Lower lobe of right lung (tissue), 2 donors: ENCODE results near the gene CRYGA. TPM values are rescaled to one million over a fixed set of nuclear protein-coding genes. Genes with fewer than 3 reads are reported as not detected.

ENCODE experiments used
- ATAC-seq, 2 donors: fragments of 200-7000 bp; cut with Tn5 transposase; one replicate each; pipeline ENCODE4 v1.9.1; 2020 to 2022; ENCODE audit warnings: mild to moderate bottlenecking in 2 of 2, moderate library complexity in 2 of 2
- DNase-seq: peaks from one replicate; pipeline ENCODE4 v3.0.0-alpha.2; 2020
- H3K27ac ChIP-seq: fragments of 200-600 bp; one replicate; pipeline ENCODE4 v1.8.0; 2022
- H3K27me3 ChIP-seq: fragments of 200-600 bp; one replicate; pipeline ENCODE4 v1.8.0; 2022; ENCODE audit warnings: low read depth
- H3K36me3 ChIP-seq: fragments of 200-600 bp; one replicate; pipeline ENCODE4 v1.8.0; 2022; ENCODE audit warnings: mild to moderate bottlenecking
- H3K4me1 ChIP-seq: fragments of 200-600 bp; one replicate; pipeline ENCODE4 v1.8.0; 2022
- H3K4me3 ChIP-seq: fragments of 200-600 bp; one replicate; pipeline ENCODE4 v1.8.0; 2022; ENCODE audit warnings: mild to moderate bottlenecking
- H3K9me3 ChIP-seq: fragments of 200-600 bp; one replicate; pipeline ENCODE4 v1.8.0; 2022
- intact Hi-C: fragments of 100-400 bp; cut with DNase I; formaldehyde crosslinking; loops from one replicate; pipeline ENCODE4 v1.11.0; 2022
- total RNA-seq: library from RNA; stranded (reverse); fragmentation: NEBNext Ultra II Directional; extraction: Animal tissue kit (Norgen Biotek cat#: 25700); gene quantifications from one replicate; pipeline ENCODE4 v1.2.1, GENCODE V29; 2021
- TF ChIP-seq, protein P1 (sequence below): fragments of 200-600 bp; IDR thresholded peaks from one replicate; pipeline ENCODE4 v1.8.0; 2022; ENCODE audit warnings: antibody characterized with exemption, mild to moderate bottlenecking
- donor health status: DM: no; HTN: yes; CAD: no; lungs with severe emphysema.

Gene CRYGA
- total RNA-seq, 1 donor from 2014 or later: not detected

GRCh38 chr2:208175840-208176153 is 12.4 kb upstream of the CRYGA start:
- Histone ChIP-seq H3K27me3 (no peaks in the 10 kb centered on the region), H3K4me1 (peaks cover 9% of the 10 kb centered on the region), H3K27ac (no peak overlapping the region), H3K9me3 (no peaks in the 10 kb centered on the region), H3K4me3 (no peak overlapping the region), H3K36me3 (no peaks in the 10 kb centered on the region)
- no peak for ATAC-seq
- intact Hi-C loops: no loop called here
- TF ChIP-seq, protein P1, sequence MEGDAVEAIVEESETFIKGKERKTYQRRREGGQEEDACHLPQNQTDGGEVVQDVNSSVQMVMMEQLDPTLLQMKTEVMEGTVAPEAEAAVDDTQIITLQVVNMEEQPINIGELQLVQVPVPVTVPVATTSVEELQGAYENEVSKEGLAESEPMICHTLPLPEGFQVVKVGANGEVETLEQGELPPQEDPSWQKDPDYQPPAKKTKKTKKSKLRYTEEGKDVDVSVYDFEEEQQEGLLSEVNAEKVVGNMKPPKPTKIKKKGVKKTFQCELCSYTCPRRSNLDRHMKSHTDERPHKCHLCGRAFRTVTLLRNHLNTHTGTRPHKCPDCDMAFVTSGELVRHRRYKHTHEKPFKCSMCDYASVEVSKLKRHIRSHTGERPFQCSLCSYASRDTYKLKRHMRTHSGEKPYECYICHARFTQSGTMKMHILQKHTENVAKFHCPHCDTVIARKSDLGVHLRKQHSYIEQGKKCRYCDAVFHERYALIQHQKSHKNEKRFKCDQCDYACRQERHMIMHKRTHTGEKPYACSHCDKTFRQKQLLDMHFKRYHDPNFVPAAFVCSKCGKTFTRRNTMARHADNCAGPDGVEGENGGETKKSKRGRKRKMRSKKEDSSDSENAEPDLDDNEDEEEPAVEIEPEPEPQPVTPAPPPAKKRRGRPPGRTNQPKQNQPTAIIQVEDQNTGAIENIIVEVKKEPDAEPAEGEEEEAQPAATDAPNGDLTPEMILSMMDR: no peak
- DNase-seq: no peak

DNA sequence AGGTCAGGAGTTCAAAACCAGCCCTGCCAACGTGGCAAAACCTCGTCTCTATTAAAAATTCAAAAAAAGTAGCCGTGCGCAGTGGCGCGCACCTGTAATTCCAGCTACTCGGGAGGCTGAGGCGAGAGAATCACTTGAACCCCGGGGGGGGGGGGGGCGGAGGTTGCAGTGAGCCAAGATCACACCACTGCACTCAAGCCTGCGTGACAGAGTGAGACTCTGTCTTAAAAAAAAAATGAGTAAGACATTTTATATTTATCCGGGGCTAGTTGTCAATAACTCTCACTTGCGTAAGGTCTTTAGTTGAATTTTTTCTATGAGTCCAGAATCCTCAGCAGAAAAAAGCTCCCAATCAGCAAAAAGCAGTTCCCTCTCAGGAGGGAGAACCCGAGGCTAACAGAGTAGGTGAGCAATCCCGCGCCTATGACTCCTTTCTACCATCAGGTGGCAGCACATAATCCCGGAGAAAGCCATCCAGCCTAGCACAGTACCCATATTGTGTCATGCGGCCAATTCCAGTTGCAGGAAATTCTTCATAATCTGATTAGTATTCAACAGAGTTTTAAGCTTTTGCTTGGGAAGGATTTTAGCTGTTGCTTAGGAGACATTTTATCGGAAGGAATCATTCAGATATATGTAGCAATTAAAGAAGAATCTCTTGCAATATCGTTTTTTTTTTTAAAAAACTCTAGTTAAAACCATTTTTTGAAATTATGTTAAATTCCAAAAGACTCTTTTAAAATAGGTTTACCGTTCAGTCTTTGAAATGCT is 11.9 kb upstream of the CRYGA start:
- H3K27ac ChIP-seq: no peak overlapping the region
- TF ChIP-seq, protein P1: peak; percentile 87
- H3K4me1 ChIP-seq: peaks cover 9% of the 10 kb centered on the region
- H3K9me3 ChIP-seq: no peaks in the 10 kb centered on the region
- no peak overlapping the region for H3K4me3 ChIP-seq
- ATAC-seq (peak; percentile 94), DNase-seq (peak; percentile 72)
- intact Hi-C loops: no loop called here
- H3K36me3 ChIP-seq: no peaks in the 10 kb centered on the region
- no peaks in the 10 kb centered on the region for H3K27me3 ChIP-seq

DNA sequence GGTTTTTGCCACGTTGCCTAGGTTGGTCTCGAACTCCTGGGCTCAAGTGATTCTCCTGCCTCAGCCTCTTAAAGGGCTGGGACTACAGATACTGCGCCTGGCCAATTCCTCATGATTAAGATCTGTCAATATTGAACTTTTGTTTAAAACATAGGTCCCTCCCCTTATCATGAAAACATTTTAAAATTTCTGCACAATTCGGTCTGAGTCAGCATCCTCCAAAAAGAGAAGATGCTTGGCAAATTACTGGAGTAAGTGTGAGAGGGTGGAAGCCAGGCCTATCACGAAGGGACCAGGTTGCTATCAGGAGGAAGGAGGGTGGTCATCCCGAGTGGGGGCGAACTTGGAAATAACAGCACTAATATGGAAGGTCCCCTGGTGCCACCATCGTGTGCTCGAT is 10.8 kb upstream of the CRYGA start:
- DNase-seq: no peak
- Histone ChIP-seq H3K4me1 (peaks cover 9% of the 10 kb centered on the region), H3K9me3 (no peaks in the 10 kb centered on the region), H3K27me3 (no peaks in the 10 kb centered on the region), H3K27ac (no peak overlapping the region), H3K36me3 (no peaks in the 10 kb centered on the region), H3K4me3 (no peak overlapping the region)
- intact Hi-C loops: no loop called here
- TF ChIP-seq, protein P1: no peak
- no peak for ATAC-seq

GRCh38 chr2:208172125-208172524 is 8.7 kb upstream of the CRYGA start:
- intact Hi-C loops: no loop called here
- ATAC-seq (peak; percentile 63 to 88), DNase-seq (no peak)
- Histone ChIP-seq H3K9me3 (no peaks in the 10 kb centered on the region), H3K4me3 (no peak overlapping the region), H3K27me3 (no peaks in the 10 kb centered on the region), H3K27ac (no peak overlapping the region), H3K4me1 (peaks cover 9% of the 10 kb centered on the region), H3K36me3 (no peaks in the 10 kb centered on the region)
- TF ChIP-seq, protein P1: no peak

DNA sequence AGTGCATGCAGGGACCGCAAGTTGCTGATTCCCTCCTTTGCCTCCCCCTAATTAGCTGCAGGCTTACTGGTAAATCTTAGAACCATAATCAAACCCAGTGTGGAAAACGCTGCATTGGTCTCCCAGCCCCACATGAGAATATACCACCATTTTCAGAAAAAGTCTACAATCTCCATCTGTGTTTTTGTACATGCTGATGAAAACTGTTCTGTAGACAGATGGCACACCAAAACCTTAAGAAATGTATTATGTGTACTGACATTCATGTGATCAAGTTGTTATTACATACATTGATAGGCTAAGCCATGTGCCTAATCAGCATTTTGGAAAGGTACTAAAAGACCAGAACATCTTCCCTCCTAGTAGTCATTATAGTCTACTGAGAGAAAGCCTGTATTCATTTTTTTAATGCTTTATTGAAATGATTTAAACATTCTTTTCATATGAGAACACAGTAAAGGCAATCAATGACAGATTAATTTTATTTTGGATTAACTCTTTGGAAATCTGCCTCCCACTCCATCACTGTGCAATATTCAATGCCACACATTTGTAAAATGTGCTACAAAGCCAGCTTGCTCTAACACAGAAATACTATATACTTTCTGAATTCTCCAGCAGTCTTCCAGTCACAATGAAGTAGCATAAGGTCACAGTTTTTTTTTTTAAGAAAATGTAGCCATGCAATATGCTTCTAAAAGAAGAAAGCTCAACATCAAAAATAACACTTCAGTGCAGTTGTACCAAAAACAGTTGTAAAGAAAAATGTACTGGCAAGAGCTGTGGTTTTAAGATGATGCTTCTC is 1.8 kb upstream of the CRYGA start:
- Histone ChIP-seq H3K9me3 (no peaks in the 10 kb centered on the region), H3K4me1 (no peaks in the 10 kb centered on the region), H3K4me3 (no peak overlapping the region), H3K27ac (no peak overlapping the region), H3K36me3 (no peaks in the 10 kb centered on the region), H3K27me3 (no peaks in the 10 kb centered on the region)
- TF ChIP-seq, protein P1: no peak
- DNase-seq: no peak
- no peak for ATAC-seq
- intact Hi-C loops: no loop called here
